ELR (cell line): ENCODE measurements around the gene PLCB1.
"Not testable (repeated sequence)": the region's sequence is repeated elsewhere in the genome, so short reads cannot be mapped to it uniquely, and the experiment has no call there.

Experiments
- DNase-seq: peaks from one replicate; pipeline ENCODE4 v3.0.0-alpha.2; 2015; ENCODE audit warnings: low read depth

Gene PLCB1

GRCh38 chr20:8608470-8608869, 476.4 kb downstream of the PLCB1 start:
- no peak for DNase-seq

GRCh38 chr20:8616792-8617191, 484.7 kb downstream of the PLCB1 start:
- no peak for DNase-seq

- no peak for DNase-seq
Measured at GRCh38 chr20:8621001-8621400, 488.9 kb downstream of the PLCB1 start.

GRCh38 chr20:8624046-8624445, 492.0 kb downstream of the PLCB1 start:
- DNase-seq, result no peak

- DNase-seq, result no peak
Measured at GRCh38 chr20:8624616-8625015, 492.6 kb downstream of the PLCB1 start.

GRCh38 chr20:8627340-8628004, 495.4 kb downstream of the PLCB1 start:
- DNase-seq, result no peak

DNA sequence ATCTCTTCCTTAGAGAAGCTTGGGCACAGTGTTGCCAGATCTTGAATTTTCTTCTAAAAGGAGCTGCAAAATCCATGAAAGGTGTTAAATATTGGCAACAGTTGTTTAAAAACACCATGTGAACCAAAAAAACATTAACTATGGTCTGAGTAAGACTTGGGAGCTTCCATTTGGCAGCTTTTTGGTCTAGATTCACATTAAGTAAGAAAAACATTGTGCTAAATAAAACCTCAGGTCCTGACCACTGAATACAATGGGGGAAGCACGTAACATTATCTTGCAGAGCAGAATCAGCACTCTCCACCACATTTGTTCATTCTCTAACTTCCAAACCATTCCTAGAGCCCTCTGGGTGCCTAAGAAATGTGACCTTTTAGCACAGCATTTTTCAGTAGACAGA, 499.2 kb downstream of the PLCB1 start:
- DNase-seq, result no peak

DNA sequence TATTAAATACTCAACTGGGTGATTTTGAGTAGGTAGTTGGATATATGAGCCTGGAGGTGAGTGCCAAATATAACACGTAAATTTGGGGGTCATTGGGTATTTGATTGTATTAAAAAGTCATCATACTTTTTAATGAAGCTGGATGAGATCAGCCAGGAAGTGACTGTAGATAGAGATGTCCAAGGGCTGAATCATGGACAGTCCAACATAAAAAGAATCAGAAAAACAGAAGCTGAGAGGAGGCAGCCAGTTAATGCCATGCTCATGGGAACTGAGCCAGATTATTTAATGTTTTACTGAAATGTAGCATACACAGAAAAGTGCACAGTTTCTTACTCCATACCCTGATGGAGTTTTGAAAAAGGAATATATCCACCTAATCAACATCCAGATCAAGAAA, 501.3 kb downstream of the PLCB1 start:
- peak; percentile 72 for DNase-seq

DNA sequence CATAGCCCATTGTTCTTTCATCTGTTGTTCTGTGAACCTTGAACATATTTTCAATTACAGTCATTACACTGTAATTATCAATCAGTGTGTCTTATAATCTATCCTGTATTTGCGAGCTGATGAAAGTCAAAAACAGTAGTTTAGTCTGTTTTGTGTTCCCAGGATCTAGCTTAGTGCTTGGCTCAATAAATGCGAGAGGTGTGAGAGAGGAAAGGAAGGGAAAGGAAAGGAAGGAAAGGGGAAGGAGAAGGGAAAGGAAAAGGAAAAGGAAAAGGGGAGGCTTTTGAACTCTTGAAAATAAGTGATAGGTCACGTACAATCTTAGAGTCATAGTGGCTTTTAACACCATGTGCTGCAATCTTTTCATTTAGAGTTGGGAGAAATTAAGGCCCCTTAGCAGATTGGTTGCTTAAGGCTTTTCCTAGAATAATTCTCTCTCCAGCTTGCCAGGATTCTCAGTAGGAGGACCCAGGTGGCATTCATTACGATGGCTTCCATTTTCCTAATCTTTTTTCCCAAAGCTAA, 503.0 kb downstream of the PLCB1 start:
- DNase-seq, result no peak

- DNase-seq, result no peak
Measured at GRCh38 chr20:8635837-8636236, 503.8 kb downstream of the PLCB1 start.

DNA sequence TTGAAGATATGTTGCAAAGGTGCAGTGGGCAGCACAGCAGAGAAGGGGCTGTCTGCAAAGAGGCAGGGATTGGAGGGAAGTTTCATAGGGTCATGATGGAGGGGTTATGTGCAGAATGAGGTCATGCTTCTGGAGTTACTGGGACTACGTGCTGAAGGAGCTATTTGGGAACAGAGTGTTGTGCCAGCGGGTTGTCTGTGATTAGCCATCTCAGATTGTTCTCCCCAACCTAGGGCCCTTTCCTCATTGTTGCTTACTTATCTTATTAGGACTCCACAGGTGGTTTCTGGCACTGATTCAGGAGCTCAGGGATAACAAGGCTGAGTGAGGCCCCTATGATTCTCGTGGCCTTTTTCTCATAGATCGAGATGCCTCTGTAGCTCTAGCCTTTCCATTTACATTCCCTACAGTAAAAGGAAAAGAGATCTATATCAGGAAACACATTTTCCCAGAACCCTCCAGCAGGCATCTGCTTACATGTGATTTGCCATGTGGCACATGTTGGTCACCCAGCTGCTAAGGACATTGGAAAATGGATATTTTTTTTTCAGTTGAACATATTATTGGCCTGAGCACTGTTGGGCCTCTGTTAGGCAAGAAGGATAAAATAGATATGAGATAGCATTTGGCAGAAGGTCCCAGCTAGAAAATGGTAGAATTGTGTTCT, 507.2 kb downstream of the PLCB1 start:
- DNase-seq, result no peak

DNA sequence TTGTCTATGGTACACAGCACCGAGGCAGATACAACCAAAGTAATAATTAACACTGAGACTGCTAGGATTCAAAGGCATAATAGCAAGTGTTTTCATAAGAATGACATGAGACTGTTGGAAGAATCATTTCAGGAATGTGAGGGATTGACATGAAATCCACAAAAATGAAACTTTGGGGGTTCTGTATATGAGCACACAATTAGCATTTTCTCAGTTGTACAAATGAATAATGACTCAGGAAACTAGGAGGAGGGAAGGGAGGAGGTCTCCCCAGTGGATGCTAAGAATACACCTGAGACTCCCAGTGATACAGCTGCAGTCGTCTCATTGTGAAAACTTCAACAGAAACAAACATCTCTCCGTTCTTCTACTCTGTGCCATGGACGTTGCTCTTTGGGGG, 508.4 kb downstream of the PLCB1 start:
- no peak for DNase-seq

DNA sequence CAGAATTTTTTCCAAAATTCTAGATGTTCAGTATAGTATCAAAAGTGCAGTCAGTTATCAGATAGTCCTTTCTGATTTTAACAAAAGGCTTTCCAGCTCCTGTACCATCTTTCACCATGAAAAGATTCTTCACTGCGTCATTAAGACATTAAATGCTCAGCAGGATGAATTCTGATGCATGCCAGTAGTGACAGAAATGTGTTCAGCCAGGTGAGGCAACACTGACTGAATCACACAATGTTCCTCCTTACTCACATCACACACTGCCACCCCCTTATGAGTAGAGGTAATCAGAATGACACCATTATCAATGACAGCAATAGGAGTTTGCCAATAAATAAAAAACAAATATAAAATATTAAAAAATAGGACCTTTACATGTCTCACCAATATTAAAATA, 510.2 kb downstream of the PLCB1 start:
- DNase-seq, result no peak

DNA sequence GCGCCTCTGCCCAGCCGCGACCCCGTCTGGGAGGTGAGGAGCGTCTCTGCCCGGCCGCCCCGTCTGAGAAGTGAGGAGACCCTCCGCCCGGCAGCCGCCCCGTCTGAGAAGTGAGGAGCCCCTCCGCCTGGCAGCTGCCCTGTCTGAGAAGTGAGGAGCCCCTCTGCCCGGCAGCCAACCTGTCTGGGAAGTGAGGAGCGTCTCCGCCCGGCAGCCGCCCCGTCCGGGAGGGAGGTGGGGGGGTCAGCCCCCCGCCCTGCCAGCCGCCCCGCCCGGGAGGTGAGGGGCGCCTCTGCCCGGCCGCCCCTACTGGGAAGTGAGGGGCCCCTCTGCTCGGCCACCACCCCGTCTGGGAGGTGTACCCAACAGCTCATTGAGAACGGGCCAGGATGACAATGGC, 512.4 kb downstream of the PLCB1 start:
- DNase-seq, result not testable (repeated sequence)

DNA sequence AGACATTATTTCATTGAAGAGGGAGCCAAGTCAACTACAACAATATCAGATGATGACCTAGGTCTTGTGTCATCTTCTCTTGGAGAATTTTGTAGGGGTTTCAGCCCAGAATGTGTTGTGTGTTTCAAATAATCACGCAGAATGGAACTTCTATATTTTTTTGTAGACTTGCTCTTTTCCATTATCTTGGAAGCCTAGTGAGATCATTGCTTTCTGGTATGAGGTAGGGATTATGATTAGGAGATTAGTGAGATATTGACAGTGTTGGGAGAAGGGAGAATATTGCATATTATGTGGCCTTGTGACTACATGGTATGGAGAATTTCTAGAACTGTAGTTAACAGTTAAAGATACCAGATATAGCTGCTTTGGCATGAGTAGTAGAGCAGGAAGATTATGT, 513.3 kb downstream of the PLCB1 start:
- DNase-seq, result no peak

DNA sequence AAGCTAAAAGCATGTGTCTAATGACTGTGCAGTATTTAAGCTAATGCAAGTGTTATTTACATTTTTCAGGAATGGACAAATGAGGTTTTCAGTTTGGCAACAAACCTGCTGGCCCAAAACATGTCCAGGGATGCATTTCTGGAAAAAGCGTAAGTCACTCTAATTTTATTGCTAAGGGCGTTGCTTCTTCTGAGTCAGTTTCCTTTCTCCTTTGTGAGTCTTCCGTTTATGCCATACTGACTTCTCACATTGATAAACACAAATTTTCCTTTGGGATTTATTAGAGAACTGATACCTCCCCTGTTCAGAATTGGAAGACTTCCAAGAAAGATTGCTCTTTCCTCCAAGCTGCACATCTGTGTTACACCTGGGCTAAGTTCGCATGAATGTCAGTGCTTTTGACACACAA, 514.0 kb downstream of the PLCB1 start:
- peak; percentile 82 for DNase-seq

DNA sequence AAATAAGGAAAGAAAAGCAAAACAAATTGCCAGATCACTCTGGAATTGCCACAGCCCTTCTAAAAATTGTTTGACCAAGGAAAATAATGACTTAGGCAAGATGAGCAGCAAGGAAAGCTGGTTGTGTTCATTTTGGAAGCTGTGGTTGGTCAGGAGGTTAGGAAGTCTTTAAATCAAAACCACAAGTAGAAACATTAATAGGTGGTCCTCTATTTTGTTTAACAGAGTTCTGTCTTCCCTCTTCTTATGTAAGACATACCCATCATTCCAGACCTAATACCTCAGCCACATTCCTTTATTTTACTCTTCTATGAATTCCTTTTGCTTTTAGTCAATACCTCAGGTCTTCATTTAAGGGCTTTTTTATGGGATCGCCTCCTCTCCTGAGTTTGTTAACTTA, 514.6 kb downstream of the PLCB1 start:
- peak; percentile 83 for DNase-seq

- no peak for DNase-seq
Measured at GRCh38 chr20:8647961-8648441, 515.9 kb downstream of the PLCB1 start.

GRCh38 chr20:8648466-8648865, 516.4 kb downstream of the PLCB1 start:
- DNase-seq, result no peak

DNA sequence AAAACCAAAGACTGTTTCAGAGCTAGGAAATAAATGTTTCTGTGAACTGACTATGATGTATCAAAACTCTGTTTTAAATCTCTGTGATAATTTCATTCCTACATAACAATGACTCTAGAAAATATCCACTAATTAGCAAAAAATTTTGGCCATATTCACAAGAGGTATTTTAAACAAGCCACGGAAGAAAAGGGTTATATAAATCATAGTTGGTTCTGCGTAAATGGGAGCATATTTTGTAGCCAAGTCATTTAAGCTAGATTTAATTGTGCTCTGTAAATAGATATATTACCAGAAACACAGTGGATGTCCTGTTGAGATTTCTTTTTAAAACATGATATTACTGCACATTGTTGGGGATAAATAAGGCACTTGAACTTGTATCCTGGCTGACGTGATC, 520.3 kb downstream of the PLCB1 start:
- no peak for DNase-seq

GRCh38 chr20:8654486-8654885, 522.4 kb downstream of the PLCB1 start:
- DNase-seq, result no peak

DNA sequence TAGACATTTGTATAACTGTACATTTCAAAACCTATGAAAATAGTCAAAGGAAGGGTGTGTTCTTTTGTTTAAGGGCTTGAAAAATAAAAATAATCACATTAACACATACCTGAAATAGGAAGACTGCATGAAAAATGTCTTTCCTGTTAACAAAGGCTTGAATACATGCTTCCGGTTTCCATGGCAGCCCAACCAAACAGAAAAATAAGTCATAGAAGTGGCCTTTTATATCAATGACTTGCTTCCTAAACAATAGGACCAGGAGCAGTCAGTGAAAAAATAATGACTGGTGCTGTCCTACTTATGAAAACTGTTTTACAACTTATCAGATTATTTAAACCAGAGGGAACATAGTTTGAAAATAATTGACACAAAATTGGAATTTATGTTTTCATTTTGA, 524.3 kb downstream of the PLCB1 start:
- peak; percentile 13 for DNase-seq

DNA sequence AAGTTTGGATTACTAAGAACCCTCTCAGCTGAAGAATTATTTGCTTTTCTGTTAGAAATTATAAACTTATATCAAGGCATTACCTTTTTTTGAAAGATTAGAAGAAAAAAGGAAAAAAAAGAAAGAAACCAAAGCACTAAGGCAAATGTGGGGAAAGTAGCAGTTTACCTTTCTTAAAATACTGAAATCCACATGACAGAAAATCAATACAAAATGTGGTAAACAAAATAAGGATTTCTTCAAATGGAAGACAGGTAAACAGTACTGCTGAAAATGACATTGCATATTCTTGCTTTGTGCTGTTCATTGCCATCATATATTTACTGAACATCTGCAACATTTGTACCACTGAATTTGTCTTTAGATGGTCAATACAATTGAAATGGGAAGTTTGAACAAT, 525.6 kb downstream of the PLCB1 start:
- no peak for DNase-seq

- DNase-seq, result no peak
Measured at GRCh38 chr20:8658103-8658502, 526.0 kb downstream of the PLCB1 start.
